Measurements from ENCODE around the gene CORO2B.

The CORO2B gene

DNA sequence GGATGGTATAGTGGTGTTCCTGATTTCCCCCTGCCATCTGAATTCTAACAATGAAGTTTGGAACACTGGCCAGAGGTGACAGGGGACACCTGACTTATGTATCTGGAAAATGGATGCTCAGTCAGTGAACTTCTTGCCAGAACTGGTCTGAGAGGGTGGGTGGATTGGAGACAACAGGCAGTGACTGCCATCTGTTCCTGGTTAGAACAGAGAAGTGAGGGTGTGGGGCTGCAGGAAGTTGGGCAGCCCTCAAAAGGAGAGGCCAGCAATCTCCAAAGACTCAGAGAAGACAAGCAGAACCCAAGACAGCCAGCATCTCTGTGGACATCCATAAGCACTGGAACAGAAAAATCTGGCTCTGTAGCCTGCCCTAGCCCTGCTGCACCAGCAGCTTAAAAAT lies 191.4 kb downstream of the CORO2B start:
- no peak for ATAC-seq
- TF ChIP-seq, protein P1, sequence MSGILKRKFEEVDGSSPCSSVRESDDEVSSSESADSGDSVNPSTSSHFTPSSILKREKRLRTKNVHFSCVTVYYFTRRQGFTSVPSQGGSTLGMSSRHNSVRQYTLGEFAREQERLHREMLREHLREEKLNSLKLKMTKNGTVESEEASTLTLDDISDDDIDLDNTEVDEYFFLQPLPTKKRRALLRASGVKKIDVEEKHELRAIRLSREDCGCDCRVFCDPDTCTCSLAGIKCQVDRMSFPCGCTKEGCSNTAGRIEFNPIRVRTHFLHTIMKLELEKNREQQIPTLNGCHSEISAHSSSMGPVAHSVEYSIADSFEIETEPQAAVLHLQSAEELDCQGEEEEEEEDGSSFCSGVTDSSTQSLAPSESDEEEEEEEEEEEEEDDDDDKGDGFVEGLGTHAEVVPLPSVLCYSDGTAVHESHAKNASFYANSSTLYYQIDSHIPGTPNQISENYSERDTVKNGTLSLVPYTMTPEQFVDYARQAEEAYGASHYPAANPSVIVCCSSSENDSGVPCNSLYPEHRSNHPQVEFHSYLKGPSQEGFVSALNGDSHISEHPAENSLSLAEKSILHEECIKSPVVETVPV (CRISPR knock-in tag; IDR thresholded peaks at IDR 0.05), result no peak
- TF ChIP-seq GLIS3 (CRISPR knock-in tag; IDR thresholded peaks at IDR 0.05), result no peak

DNA sequence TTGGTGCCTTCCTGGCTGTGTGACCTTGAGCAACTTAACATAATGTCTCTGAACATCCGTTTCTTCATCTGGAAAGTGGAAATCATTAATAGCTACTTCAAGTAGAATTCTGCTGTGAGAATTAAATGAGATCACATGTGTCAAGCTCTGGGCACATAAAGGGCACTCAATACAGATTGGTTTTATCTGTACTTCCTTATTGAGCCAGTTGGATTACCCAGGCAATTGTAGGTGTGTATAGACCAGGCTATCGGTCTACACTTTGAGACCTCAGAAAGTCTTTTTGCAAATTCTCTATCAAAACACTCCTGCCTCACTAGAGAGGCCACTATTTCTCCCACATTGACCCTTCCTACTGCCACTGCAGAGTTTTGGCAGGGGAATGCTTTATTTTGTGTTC lies 194.2 kb downstream of the CORO2B start:
- no peak for ATAC-seq
- TF ChIP-seq ZC3H10 (CRISPR knock-in tag; IDR thresholded peaks at IDR 0.05) (no peak), PPARA (CRISPR knock-in tag; IDR thresholded peaks at IDR 0.05; ENCODE audit: borderline replicate concordance) (no peak), ZFP3 (CRISPR knock-in tag; IDR thresholded peaks at IDR 0.05) (no peak), GLIS3 (CRISPR knock-in tag; IDR thresholded peaks at IDR 0.05) (no peak), SNAI2 (CRISPR knock-in tag; IDR thresholded peaks at IDR 0.05) (no peak), ISL1 (CRISPR knock-in tag; IDR thresholded peaks at IDR 0.05) (no peak), TOX (CRISPR knock-in tag; IDR thresholded peaks at IDR 0.05; ENCODE audit: borderline replicate concordance) (no peak), RARB (CRISPR knock-in tag; IDR thresholded peaks at IDR 0.05) (no peak), ZNF565 (CRISPR knock-in tag; conservative IDR thresholded peaks at IDR 0.05; ENCODE audit: low read depth) (no peak), CSDC2 (CRISPR knock-in tag; IDR thresholded peaks at IDR 0.05) (no peak), ZNF8 (CRISPR knock-in tag; IDR thresholded peaks at IDR 0.05) (no peak), BACH2 (CRISPR knock-in tag; IDR thresholded peaks at IDR 0.05; ENCODE audit: borderline replicate concordance) (no peak), ZFP30 (CRISPR knock-in tag; IDR thresholded peaks at IDR 0.05) (no peak), ZNF70 (CRISPR knock-in tag; IDR thresholded peaks at IDR 0.05) (no peak), ESRRG (CRISPR knock-in tag; IDR thresholded peaks at IDR 0.05) (no peak)
- TF ChIP-seq, protein P2, sequence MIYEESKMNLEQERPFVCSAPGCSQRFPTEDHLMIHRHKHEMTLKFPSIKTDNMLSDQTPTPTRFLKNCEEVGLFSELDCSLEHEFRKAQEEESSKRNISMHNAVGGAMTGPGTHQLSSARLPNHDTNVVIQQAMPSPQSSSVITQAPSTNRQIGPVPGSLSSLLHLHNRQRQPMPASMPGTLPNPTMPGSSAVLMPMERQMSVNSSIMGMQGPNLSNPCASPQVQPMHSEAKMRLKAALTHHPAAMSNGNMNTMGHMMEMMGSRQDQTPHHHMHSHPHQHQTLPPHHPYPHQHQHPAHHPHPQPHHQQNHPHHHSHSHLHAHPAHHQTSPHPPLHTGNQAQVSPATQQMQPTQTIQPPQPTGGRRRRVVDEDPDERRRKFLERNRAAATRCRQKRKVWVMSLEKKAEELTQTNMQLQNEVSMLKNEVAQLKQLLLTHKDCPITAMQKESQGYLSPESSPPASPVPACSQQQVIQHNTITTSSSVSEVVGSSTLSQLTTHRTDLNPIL (CRISPR knock-in tag; IDR thresholded peaks at IDR 0.05; ENCODE audit: low read depth), result no peak
- TF ChIP-seq, protein P3, sequence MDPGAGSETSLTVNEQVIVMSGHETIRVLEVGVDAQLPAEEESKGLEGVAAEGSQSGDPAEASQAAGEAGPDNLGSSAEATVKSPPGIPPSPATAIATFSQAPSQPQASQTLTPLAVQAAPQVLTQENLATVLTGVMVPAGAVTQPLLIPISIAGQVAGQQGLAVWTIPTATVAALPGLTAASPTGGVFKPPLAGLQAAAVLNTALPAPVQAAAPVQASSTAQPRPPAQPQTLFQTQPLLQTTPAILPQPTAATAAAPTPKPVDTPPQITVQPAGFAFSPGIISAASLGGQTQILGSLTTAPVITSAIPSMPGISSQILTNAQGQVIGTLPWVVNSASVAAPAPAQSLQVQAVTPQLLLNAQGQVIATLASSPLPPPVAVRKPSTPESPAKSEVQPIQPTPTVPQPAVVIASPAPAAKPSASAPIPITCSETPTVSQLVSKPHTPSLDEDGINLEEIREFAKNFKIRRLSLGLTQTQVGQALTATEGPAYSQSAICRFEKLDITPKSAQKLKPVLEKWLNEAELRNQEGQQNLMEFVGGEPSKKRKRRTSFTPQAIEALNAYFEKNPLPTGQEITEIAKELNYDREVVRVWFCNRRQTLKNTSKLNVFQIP (CRISPR knock-in tag; IDR thresholded peaks at IDR 0.05; ENCODE audit: borderline replicate concordance, low read depth), result no peak
- TF ChIP-seq, protein P4, sequence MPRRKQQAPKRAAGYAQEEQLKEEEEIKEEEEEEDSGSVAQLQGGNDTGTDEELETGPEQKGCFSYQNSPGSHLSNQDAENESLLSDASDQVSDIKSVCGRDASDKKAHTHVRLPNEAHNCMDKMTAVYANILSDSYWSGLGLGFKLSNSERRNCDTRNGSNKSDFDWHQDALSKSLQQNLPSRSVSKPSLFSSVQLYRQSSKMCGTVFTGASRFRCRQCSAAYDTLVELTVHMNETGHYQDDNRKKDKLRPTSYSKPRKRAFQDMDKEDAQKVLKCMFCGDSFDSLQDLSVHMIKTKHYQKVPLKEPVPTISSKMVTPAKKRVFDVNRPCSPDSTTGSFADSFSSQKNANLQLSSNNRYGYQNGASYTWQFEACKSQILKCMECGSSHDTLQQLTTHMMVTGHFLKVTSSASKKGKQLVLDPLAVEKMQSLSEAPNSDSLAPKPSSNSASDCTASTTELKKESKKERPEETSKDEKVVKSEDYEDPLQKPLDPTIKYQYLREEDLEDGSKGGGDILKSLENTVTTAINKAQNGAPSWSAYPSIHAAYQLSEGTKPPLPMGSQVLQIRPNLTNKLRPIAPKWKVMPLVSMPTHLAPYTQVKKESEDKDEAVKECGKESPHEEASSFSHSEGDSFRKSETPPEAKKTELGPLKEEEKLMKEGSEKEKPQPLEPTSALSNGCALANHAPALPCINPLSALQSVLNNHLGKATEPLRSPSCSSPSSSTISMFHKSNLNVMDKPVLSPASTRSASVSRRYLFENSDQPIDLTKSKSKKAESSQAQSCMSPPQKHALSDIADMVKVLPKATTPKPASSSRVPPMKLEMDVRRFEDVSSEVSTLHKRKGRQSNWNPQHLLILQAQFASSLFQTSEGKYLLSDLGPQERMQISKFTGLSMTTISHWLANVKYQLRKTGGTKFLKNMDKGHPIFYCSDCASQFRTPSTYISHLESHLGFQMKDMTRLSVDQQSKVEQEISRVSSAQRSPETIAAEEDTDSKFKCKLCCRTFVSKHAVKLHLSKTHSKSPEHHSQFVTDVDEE (CRISPR knock-in tag; IDR thresholded peaks at IDR 0.05), result no peak
- TF ChIP-seq, protein P1 (CRISPR knock-in tag; IDR thresholded peaks at IDR 0.05), result no peak
- TF ChIP-seq, protein P5, sequence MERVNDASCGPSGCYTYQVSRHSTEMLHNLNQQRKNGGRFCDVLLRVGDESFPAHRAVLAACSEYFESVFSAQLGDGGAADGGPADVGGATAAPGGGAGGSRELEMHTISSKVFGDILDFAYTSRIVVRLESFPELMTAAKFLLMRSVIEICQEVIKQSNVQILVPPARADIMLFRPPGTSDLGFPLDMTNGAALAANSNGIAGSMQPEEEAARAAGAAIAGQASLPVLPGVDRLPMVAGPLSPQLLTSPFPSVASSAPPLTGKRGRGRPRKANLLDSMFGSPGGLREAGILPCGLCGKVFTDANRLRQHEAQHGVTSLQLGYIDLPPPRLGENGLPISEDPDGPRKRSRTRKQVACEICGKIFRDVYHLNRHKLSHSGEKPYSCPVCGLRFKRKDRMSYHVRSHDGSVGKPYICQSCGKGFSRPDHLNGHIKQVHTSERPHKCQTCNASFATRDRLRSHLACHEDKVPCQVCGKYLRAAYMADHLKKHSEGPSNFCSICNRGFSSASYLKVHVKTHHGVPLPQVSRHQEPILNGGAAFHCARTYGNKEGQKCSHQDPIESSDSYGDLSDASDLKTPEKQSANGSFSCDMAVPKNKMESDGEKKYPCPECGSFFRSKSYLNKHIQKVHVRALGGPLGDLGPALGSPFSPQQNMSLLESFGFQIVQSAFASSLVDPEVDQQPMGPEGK (CRISPR knock-in tag; IDR thresholded peaks at IDR 0.05; ENCODE audit: borderline replicate concordance), result no peak

DNA sequence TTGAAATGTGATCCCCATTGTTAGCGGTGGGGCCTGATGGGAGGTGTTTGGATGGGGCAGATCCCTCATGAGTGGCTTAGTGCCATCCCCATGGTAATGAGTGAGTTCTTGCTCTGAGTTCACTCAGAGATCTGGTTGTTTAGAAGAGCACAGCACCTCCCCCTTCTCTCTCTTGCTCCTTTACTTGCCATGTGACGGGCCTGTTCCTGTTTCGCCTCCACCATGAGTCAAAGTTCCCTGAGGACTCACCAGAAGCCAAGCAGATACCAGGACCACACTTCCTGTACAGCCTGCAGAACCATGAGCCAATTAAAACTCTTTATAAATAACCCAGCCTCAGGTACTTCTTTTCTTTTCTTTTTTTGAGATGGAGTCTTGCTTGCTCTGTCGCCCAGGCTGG lies 195.3 kb downstream of the CORO2B start:
- TF ChIP-seq, protein P3 (CRISPR knock-in tag; IDR thresholded peaks at IDR 0.05; ENCODE audit: borderline replicate concordance, low read depth), result no peak
- TF ChIP-seq TCF4 (CRISPR knock-in tag; IDR thresholded peaks at IDR 0.05; ENCODE audit: borderline replicate concordance), result no peak
- no peak for TF ChIP-seq BACH2 (CRISPR knock-in tag; IDR thresholded peaks at IDR 0.05; ENCODE audit: borderline replicate concordance)
- no peak for TF ChIP-seq ESRRG (CRISPR knock-in tag; IDR thresholded peaks at IDR 0.05)
- TF ChIP-seq ISL1 (CRISPR knock-in tag; IDR thresholded peaks at IDR 0.05), result no peak
- TF ChIP-seq, protein P1 (CRISPR knock-in tag; IDR thresholded peaks at IDR 0.05), result no peak
- TF ChIP-seq ARNTL (CRISPR knock-in tag; IDR thresholded peaks at IDR 0.05; ENCODE audit: borderline replicate concordance, low read depth), result no peak
- no peak for ATAC-seq

Measured in SK-N-SH treated with all-trans-retinoic acid at 6 μM for 48 hours (cell line).